Hematopoietic multipotent progenitor cell treated with erythropoietin and hydrocortisone succinate and interleukin-3 and kit ligand, for 4 days (in vitro differentiated cells): Measurements from ENCODE around the gene NT5E.

Experiments used
- DNase-seq: peaks from one replicate; pipeline ENCODE4 v3.0.0-alpha.2; 2015

The NT5E gene

GRCh38 chr6:85460921-85461797, 11.3 kb downstream of the NT5E start:
- DNase-seq = peak; percentile 62

DNA sequence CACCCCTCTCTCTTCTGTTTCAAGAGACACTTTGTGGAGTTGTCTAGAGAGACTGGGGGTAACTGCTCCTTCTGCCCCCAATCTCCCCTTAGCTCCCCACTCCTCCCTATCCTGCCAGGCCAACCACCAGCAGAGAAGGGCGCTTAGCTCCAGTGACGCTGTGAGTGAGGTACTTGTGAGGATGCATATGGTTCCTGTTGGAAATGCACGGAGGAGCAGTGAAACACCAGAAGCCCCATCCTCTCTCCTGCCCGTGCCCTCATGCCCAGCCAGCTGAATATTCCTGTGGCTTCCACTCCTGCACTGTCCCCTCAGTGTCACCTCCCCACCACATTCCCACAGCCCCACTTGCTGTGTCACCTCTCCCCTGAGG, 11.9 kb downstream of the NT5E start:
- no peak for DNase-seq

DNA sequence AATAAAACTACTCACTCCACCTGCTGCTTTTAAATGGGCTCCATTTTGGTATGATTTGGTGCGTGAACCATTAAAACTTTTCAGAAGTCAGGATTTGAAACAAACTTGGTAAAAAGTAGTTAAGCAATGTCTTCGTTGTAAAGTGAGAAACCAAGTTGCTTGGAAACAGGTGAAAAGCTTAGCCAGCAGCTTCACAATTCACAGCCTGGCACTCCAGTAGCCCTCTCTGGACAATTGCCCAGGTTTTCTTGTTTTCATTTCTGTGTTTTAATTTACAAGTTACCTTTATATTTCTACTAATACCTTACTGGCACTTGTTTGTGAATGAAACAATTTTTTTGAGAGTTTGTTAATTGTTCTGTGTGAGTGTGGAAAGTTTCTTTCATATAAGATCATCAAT, 12.8 kb downstream of the NT5E start:
- no peak for DNase-seq

- no peak for DNase-seq
Measured at GRCh38 chr6:85463621-85464259, 13.9 kb downstream of the NT5E start.

DNA sequence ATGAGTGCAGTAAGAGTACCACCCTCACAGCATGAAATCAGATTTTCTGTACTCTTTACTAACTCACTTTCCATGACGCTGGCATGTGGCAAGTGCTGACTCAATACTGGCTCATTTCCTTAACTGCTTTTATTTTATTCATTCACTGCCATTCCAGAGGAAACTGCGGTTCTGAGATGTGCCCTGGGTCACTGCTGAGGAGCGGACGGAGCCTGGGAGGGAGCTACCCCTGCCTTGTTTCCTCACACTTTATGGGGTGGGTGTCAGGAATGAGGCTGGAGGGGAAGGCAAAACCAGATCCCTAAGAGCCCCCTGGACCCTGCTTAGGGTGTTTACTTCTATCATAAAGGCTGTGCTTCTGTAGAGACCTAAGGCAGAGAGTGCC, 14.4 kb downstream of the NT5E start:
- peak; percentile 43 for DNase-seq

- DNase-seq = no peak
Measured at GRCh38 chr6:85464722-85465150, 14.9 kb downstream of the NT5E start.

DNA sequence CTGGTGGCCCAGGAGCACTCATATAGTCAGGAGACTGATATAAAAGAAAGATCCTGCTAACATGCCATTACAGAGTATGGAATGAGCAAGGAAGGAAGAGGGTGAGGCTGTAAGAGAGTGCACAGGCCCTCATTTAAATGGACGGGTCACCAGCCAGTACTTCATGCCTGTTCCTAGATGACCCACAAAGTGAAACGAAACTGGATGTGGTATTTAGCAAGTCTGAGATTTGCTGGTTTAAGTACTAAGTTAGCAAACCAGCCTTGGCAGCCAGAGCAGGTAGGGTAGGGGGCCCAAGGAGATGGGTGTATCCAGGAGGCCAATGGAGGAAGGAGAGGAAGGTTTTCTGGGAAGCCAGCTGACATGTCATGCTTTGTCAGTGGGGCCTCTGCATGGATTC, 15.9 kb downstream of the NT5E start:
- DNase-seq = no peak

- DNase-seq = no peak
Measured at GRCh38 chr6:85468326-85468725, 18.4 kb downstream of the NT5E start.

DNA sequence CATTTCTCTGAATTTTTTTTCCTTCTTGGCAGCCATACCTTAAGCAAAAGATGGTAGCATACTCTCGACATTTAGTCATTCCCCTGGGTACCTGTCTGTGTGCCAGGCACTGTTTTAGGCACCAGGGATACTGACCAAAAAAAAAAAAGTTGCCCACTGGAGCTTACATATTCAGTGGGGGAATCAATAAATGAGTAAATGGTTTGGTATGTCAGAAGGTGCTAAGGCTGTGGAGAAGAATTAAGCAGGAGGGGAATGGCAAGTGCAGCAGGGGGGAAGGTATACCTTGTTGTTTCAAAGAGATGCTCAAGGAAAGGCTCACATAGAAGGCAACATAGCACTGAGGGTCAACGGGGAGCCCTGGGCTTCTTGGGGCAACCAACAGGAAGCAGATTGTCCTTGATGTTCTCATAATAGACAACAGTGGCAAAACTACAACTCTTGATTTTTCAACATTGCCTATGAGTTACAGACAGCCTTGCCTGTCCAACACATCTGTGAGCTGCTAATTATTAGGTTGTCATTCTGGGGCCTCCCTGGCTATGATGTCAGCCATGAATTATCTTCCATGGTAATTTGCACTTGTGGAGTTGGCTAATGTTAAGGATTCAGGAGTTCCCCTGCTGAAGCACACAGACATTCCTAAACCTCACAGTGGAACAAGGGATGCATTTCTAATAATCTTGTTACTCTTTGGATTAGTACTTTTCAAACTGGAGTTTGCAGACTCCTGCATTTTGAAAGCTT, 19.6 kb downstream of the NT5E start:
- DNase-seq = no peak

- peak; percentile 82 for DNase-seq
Measured at GRCh38 chr6:85470023-85470410, 20.1 kb downstream of the NT5E start.

DNA sequence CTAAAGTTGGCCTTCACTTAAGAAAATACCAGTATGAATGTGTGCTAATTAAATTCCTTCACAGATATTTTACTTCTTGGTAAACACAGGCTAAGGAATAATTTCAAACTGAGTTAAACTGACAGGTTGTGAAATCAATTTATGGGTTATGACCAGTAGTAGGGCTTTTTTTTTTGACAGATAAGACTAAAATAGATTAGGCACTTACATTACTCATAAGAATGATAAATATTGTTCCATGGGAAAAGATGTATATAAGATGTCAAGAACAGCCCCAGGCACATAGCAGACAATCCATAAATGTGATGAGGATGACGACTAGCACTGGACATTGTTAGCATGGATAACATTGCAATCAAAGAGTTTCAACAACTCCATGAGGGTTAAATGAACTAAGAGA, 22.9 kb downstream of the NT5E start:
- no peak for DNase-seq

DNA sequence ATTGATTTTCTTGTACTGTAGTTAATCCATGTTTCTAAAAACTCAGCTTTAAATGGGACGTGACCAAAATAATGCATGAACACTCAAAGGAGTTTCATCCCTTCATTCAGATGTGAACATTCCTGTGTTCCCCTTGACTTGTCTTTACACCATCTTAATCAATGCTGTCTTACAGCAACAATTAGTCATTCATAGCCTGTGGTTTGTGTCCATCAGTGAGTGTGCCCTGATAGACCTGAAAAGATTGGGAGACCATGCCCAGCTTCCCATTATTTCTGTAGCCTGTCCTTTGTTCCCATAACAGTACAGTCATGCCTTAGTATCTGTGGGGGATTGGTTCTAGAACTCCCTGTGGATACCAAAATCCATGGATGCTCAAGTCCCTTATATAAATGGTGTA, 23.9 kb downstream of the NT5E start:
- no peak for DNase-seq

DNA sequence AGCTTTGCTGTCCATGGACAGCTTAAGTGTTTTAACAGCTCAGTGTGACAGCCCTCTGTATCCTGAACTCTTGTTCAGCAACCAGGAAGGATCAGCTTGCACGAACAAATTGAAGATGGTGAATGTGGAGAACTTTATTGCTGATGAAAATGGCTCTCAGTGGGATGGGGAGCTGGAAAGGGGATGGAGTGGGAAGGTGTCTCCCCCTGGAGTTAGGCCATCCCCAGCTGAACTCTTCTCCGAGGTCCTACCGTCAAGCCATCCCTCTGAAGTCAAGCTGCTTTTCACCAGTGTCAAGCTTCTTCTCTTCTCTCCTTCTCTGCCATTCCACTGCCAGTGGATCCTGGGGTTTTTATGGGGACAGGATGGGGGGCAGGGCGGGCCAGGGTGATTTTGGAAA, 26.6 kb downstream of the NT5E start:
- DNase-seq = no peak

DNA sequence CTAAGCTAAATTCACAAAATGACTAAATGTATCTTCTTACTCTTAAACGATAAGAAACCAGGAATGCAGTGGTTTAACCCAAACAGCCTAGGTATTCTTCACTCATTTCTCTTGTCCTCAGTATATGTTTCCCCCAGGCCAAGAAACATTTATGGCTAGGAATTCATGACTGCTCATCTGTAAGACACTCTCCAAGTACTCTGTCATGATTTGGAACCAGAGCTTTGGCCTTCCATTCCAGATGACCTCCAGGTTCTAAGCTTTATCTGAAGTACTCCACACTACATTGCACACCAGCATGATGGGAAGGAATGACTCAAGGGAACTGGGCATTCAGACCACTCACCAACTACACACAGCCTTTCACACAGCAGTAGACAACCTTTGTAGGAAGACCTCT, 29.3 kb downstream of the NT5E start:
- DNase-seq = no peak

- no peak for DNase-seq
Measured at GRCh38 chr6:85482206-85482904, 32.5 kb downstream of the NT5E start.

GRCh38 chr6:85482905-85483700, 33.2 kb downstream of the NT5E start:
- DNase-seq = peak; percentile 84

DNA sequence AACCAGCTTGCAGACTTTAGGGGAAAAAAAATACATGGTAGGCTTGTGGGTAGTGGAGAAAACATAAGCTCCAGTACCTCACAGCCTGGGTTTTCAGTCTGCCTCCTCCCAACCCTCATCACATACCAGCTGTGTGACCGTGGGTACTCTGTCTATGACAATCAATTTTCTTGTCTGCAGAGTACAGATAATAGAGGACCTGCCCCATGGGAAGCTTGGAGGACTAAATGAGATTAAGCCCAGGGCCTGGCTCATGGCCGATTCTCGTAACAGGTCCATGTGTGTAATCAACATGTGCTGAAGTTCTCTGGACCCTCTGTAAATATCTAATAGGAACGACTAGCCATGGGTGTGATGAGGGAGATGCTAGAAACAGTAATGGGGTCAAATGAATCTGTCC, 34.0 kb downstream of the NT5E start:
- DNase-seq = peak; percentile 38

DNA sequence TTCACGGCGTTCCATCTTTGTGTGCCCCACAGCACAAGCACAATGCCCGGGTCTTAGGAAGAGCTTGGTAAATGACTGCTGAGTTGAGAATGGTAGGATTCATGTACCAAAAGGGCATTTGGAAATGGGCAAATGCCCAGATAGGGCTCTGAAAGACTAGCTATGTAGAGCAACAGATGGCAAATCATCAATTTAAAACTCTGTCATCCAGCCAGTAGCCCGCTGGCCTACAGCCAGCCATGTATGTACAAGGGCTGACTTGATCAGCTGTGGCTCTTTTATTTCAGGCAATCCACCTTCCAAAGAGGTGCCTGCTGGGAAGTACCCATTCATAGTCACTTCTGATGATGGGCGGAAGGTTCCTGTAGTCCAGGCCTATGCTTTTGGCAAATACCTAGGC, 35.1 kb downstream of the NT5E start:
- no peak for DNase-seq

- DNase-seq = no peak
Measured at GRCh38 chr6:85490516-85491248, 40.8 kb downstream of the NT5E start.

DNA sequence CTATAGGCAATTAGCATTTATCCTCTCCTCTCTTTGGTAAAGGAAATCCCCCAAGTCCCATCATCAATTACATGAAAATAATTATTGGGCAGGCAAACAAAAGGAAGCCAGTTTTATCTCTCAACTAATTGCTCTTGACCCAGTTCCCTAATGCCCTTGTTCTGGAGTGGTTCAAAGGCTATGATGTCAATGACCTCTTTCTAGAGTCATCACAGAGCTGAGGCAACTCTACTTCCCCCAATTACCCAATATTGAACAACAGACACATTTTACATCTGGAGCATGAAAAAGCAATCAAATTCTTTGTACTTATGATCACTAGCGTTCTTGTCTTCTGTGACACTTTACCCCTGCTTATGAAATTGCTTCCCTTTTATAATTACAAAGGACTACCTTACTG, 43.5 kb downstream of the NT5E start:
- DNase-seq = peak; percentile 27
